ENCODE data around the gene SCARF1.

GRCh38 chr17:1584167-1584566 lies 61.4 kb downstream of the SCARF1 start:
- TF ChIP-seq EZH2 (IDR thresholded peaks at IDR 0.05; ENCODE audit: insufficient read depth, poor library complexity, severe bottlenecking) (no peak), EZH2phosphoT487 (IDR thresholded peaks at IDR 0.05; ENCODE audit: insufficient read depth, low read depth) (no peak)

Measured in GM23248 (cell line).